K562 (cell line): ENCODE results near the gene SLC6A20. TPM values are rescaled to one million over a fixed set of nuclear protein-coding genes. Genes with fewer than 3 reads are reported as not detected.

ENCODE experiments used
- ATAC-seq: fragments of 200-7000 bp; cut with Tn5 transposase; 3 replicates; pipeline ENCODE4 v1.9.1; 2020; ENCODE audit warnings: moderate library complexity
- BruUV-seq: library from RNA; stranded (reverse); fragments of 400-500 nt; replicated peaks from 2 replicates; lab custom pipeline; 2021; lab: Mats Ljungman, UMichigan
- CTCF ChIA-PET: fragments of 300-600 bp; formaldehyde crosslinking; extraction: SDS; loops from one replicate; lab custom pipeline; 2021; ENCODE audit warnings: low intra/inter-chr PET ratio; lab: Yijun Ruan, JAX
- POLR2A ChIA-PET: fragments of 300-600, 350-650 bp; sonication (Branson Sonifier 250); formaldehyde crosslinking; extraction: SDS; loops from one replicate; lab custom pipeline; 2021; ENCODE audit warnings: antibody characterized with exemption, inconsistent platforms; lab: Yijun Ruan, JAX
- DNase-seq, 4 experiments: peaks; one replicate each; pipeline versions ENCODE4 v3.0.0 to v3.0.0-alpha.2; 2011 to 2018; ENCODE audit warnings: low spot score in 3 of 4, mixed read lengths in 3 of 4; ENCODE audit errors: extremely low read depth in 1 of 4
- FAIRE-seq: peaks from 2 replicates; lab custom pipeline; 2011; peaks lifted over from hg19 to GRCh38; lab: Jason Lieb, UNC
- H2AFZ ChIP-seq: 2 replicates; pipeline ENCODE4 v1.6.0; 2011; ENCODE audit warnings: low read depth, low read length, control low read depth, inconsistent platforms
- H3K27ac ChIP-seq: fragments of 200-600 bp; 3 replicates; pipeline ENCODE4 v1.8.0; 2011; ENCODE audit warnings: low read depth, mild to moderate bottlenecking, control low read depth, inconsistent platforms, low read length, moderate library complexity, mixed read lengths; ENCODE audit errors: extremely low read depth
- H3K27me3 ChIP-seq, 2 experiments: fragments of 300-600 bp in 1 of 2; 2 replicates in 1 of 2; 3 replicates in 1 of 2; pipeline versions ENCODE4 v1.6.0 to v1.8.0; 2011; ENCODE audit warnings: inconsistent platforms in 2 of 2, low read length in 2 of 2, mild to moderate bottlenecking in 1 of 2, mixed read lengths in 1 of 2, moderate library complexity in 1 of 2; ENCODE audit not compliant: control insufficient read depth in 2 of 2, insufficient read depth in 2 of 2
- H3K36me3 ChIP-seq: fragments of 300-600 bp; 3 replicates; pipeline ENCODE4 v1.8.0; 2011; ENCODE audit warnings: mild to moderate bottlenecking, low read length, inconsistent platforms; ENCODE audit not compliant: control insufficient read depth, insufficient read depth
- H3K4me1 ChIP-seq, 2 experiments: fragments of 200-600 bp in 1 of 2; replicated peaks in 1 of 2; 2 replicates in 1 of 2; 3 replicates in 1 of 2; pipeline versions ENCODE4 v1.5.1 to v1.8.0; 2011; ENCODE audit warnings: inconsistent platforms in 2 of 2, low read length in 2 of 2, mild to moderate bottlenecking in 1 of 2, mixed read lengths in 1 of 2, moderate library complexity in 1 of 2; ENCODE audit not compliant: control insufficient read depth in 2 of 2, insufficient read depth in 2 of 2
- H3K4me2 ChIP-seq: 2 replicates; pipeline ENCODE4 v1.6.1; 2011; ENCODE audit warnings: low read length, control low read depth, inconsistent platforms, mixed read lengths; ENCODE audit not compliant: insufficient read depth
- H3K4me3 ChIP-seq: fragments of 200-600 bp; sonication (generic), shearing (Covaris generic); 2 replicates; pipeline ENCODE4 v1.5.1; 2016; ENCODE audit warnings: control low read depth, inconsistent platforms
- H3K79me2 ChIP-seq: fragments of 200-600 bp; 3 replicates; pipeline ENCODE4 v1.8.0; 2011; ENCODE audit warnings: low read length, inconsistent platforms; ENCODE audit not compliant: control insufficient read depth, insufficient read depth
- H3K9ac ChIP-seq, 2 experiments: 2 replicates each; pipeline versions ENCODE4 v1.6.0 to v1.6.1; 2011; ENCODE audit warnings: low read depth in 2 of 2, low read length in 2 of 2, control low read depth in 1 of 2, inconsistent platforms in 1 of 2, mild to moderate bottlenecking in 1 of 2, mixed read lengths in 1 of 2; ENCODE audit not compliant: insufficient read depth in 1 of 2
- H3K9me1 ChIP-seq: one replicate; pipeline ENCODE4 v1.6.0; 2011; ENCODE audit warnings: inconsistent platforms, mild to moderate bottlenecking, low read length, moderate library complexity; ENCODE audit not compliant: control insufficient read depth, insufficient read depth
- H3K9me3 ChIP-seq: replicated peaks from 2 replicates; pipeline ENCODE4 v1.5.1; 2011; ENCODE audit warnings: low read depth, low read length, inconsistent platforms; ENCODE audit not compliant: control insufficient read depth, insufficient read depth
- H4K20me1 ChIP-seq: replicated peaks from 2 replicates; pipeline ENCODE4 v1.6.1; 2011; ENCODE audit warnings: low read length, inconsistent platforms, mixed read lengths; ENCODE audit not compliant: control insufficient read depth, insufficient read depth
- MTF1 ChIP-seq: fragments of 250-450 bp; sonication (Bioruptor Pico); IDR thresholded peaks from 2 replicates; pipeline ENCODE4 v1.9.0; 2021; ENCODE audit warnings: moderate library complexity, mild to moderate bottlenecking, inconsistent platforms, borderline replicate concordance
- PYGO2 ChIP-seq: fragments of 450-650 bp; IDR thresholded peaks from 2 replicates; pipeline ENCODE4 v1.6.1; 2016; ENCODE audit warnings: mild to moderate bottlenecking, missing genetic modification characterization, moderate library complexity, missing compliant biosample characterization
- SIX5 ChIP-seq, 2 experiments: IDR thresholded peaks; 2 replicates each; pipeline ENCODE4 v1.6.1; 2011; ENCODE audit warnings: low read length in 2 of 2, borderline replicate concordance in 1 of 2, low read depth in 1 of 2, mild to moderate bottlenecking in 1 of 2, moderate library complexity in 1 of 2; ENCODE audit not compliant: insufficient read depth in 1 of 2
- TRIM25 ChIP-seq: fragments of 450-650 bp; IDR thresholded peaks from 2 replicates; pipeline ENCODE4 v1.7.0; 2016; ENCODE audit warnings: borderline replicate concordance
- WGBS: fragments of 100-300 bp; shearing (Covaris generic); methylation state at CpG from one replicate; pipeline ENCODE4 v1.1.6; 2016; ENCODE audit warnings: low coverage, mixed read lengths; ENCODE audit not compliant: insufficient coverage; ENCODE audit errors: missing lambda C conversion rate; 5-methylcytosine and 5-hydroxymethylcytosine counted together
- in situ Hi-C: fragments of 300-500 bp; cut with MboI; formaldehyde crosslinking; loops from 4 replicates; pipeline ENCODE4 v1.15.0; 2018; ENCODE audit warnings: inconsistent platforms, mixed read lengths
- intact Hi-C: fragments of 100-400 bp; cut with micrococcal nuclease; formaldehyde crosslinking; loops from 2 replicates; pipeline ENCODE4 v1.14.2; 2022
- polyA plus RNA-seq, 8 experiments: library from polyadenylated mRNA; depleted of rRNA in 4 of 8; stranded (reverse) in 5 of 8; unstranded in 3 of 8; fragments of >200 nt; fragmentation: Nextera tagmentation in 2 of 8; fragmentation: Illumina TruSeq in 1 of 8; extraction: Ambion mirVana in 2 of 8; extraction: Trizol in 1 of 8; gene quantifications; 2 replicates each; pipeline versions ENCODE4 v1.2.1 to v1.2.3, GENCODE V29; 2011 to 2014; ENCODE audit warnings: inconsistent platforms in 1 of 8, missing spikeins in 1 of 8
- total RNA-seq, 7 experiments: library from RNA; depleted of rRNA in 6 of 7; stranded (reverse); fragments of >200 nt in 6 of 7; fragmentation: Illumina TruSeq in 2 of 7; extraction: Trizol in 2 of 7; gene quantifications; 2 replicates each; pipeline versions ENCODE4 v1.2.1 to v1.2.3, GENCODE V29; 2011 to 2021; ENCODE audit warnings: low replicate concordance in 1 of 7

SLC6A20 gene
- total and polyA plus RNA-seq, 9 of the 15 experiments (the other 6 are each of a cell fraction or from before 2014, with no cell fraction given), result not detected

- TF ChIP-seq MTF1 (CRISPR knock-in tag) (no peak), SIX5 (IDR thresholded peaks at IDR 0.05; ENCODE audit: borderline replicate concordance in 1 of 2, insufficient read depth in 1 of 2, low read depth in 1 of 2, low read length in 2 of 2) (no peak), TRIM25 (no peak), PYGO2 (tag) (no peak)
- Histone ChIP-seq H3K27ac (no peak overlapping the region), H3K9me1 (no peaks in the 10 kb centered on the region), H4K20me1 (no peaks in the 10 kb centered on the region), H3K9ac (no peak overlapping the region), H3K9me3 (no peaks in the 10 kb centered on the region), H3K4me3 (no peak overlapping the region), H3K79me2 (no peaks in the 10 kb centered on the region), H3K4me2 (no peak overlapping the region), H2AFZ (no peak overlapping the region), H3K4me1 (no peaks in the 10 kb centered on the region), H3K36me3 (0 out of 3 replicates have a peak, but pooled peaks cover 3% of the 10 kb centered on the region), H3K27me3 (no peaks in the 10 kb centered on the region)
- CTCF ChIA-PET, result no interaction called here
- intact Hi-C loops, result no loop called here
- POLR2A ChIA-PET, result interaction anchor here (0.9 to 1.6 kb wide), 2 partner anchors 12 to 102 kb away, joined by 3 read pairs; no protein-coding TSS in a partner anchor
- ATAC-seq, result peak; percentile 51; the same call in 2 of the 3 replicates
- peak in 2 of 4 experiments; percentile 20 to 26 for DNase-seq
- in situ Hi-C loops, result no loop called here
- BruUV-seq, result no TSS peak
- 41% methylated on average over 3 of the region's 3 CpGs for WGBS
- FAIRE-seq, result no peak
Observed at GRCh38 chr3:45826908-45827307, 30.6 kb upstream of the SLC6A20 start.
